Endothelial cell of umbilical vein (primary cell): Measurements from ENCODE around the gene SPINK9. TPM values are rescaled to one million over a fixed set of nuclear protein-coding genes. Genes with fewer than 3 reads are reported as not detected.
A peak's percentile ranks its signal among the peaks of the same experiment; 100 is the strongest.

Experiments
- BruUV-seq: library from RNA; stranded (reverse); fragments of 400-500 nt; replicated peaks from 2 replicates; lab custom pipeline; 2021; lab: Mats Ljungman, UMichigan
- CTCF ChIA-PET: fragments of 300-600, 350-600 bp; sonication (Branson Sonifier 250); formaldehyde crosslinking; loops from one replicate; lab custom pipeline; 2021; ENCODE audit warnings: antibody characterized with exemption, inconsistent platforms; lab: Charles Lee
- POLR2A ChIA-PET: fragments of 300-600, 350-600 bp; sonication (Branson Sonifier 250); formaldehyde crosslinking; loops from one replicate; lab custom pipeline; 2021; ENCODE audit warnings: antibody characterized with exemption, inconsistent platforms; lab: Charles Lee
- DNase-seq: peaks from one replicate; pipeline ENCODE4 v3.0.0-alpha.2; 2011; ENCODE audit warnings: low read depth, low spot score
- FAIRE-seq: peaks from 2 replicates; lab custom pipeline; 2011; peaks lifted over from hg19 to GRCh38; lab: Jason Lieb, UNC
- H2AFZ ChIP-seq: 2 replicates; pipeline ENCODE4 v1.6.0; 2012; ENCODE audit warnings: low read depth, low read length, control low read depth, inconsistent platforms
- H3K27ac ChIP-seq: 2 replicates; pipeline ENCODE4 v1.5.1; 2011; ENCODE audit warnings: low read depth, mild to moderate bottlenecking, control low read depth, low read length, moderate library complexity; ENCODE audit not compliant: insufficient read depth
- H3K27me3 ChIP-seq, 2 experiments: 2 replicates each; pipeline versions ENCODE4 v1.6.0 to v1.6.1; 2011; ENCODE audit warnings: low read length in 2 of 2, mixed read lengths in 1 of 2; ENCODE audit not compliant: control insufficient read depth in 2 of 2, insufficient read depth in 2 of 2
- H3K36me3 ChIP-seq, 2 experiments: 2 replicates in 1 of 2; 3 replicates in 1 of 2; pipeline ENCODE4 v1.5.1; 2011; ENCODE audit warnings: low read length in 2 of 2, mild to moderate bottlenecking in 1 of 2, moderate library complexity in 1 of 2; ENCODE audit not compliant: control insufficient read depth in 2 of 2, insufficient read depth in 2 of 2; ENCODE audit errors: extremely low read depth in 1 of 2
- H3K4me1 ChIP-seq: 3 replicates; pipeline ENCODE4 v1.5.1; 2011; ENCODE audit warnings: mild to moderate bottlenecking, low read length; ENCODE audit not compliant: control insufficient read depth, insufficient read depth; ENCODE audit errors: extremely low read depth
- H3K4me2 ChIP-seq: 2 replicates; pipeline ENCODE4 v1.6.1; 2011; ENCODE audit warnings: low read length, control low read depth, mixed read lengths; ENCODE audit not compliant: insufficient read depth
- H3K4me3 ChIP-seq, 3 experiments: fragments of 200-600 bp in 1 of 3; sonication (generic), shearing (Covaris generic) in 1 of 3; replicated peaks in 1 of 3; 2 replicates each; pipeline ENCODE4 v1.5.1; 2011 to 2016; ENCODE audit warnings: control low read depth in 3 of 3, low read length in 3 of 3, mild to moderate bottlenecking in 2 of 3, inconsistent platforms in 1 of 3, low read depth in 1 of 3, moderate library complexity in 1 of 3; ENCODE audit not compliant: insufficient read depth in 1 of 3
- H3K79me2 ChIP-seq: 2 replicates; pipeline ENCODE4 v1.6.0; 2012; ENCODE audit warnings: low read length, inconsistent platforms; ENCODE audit not compliant: control insufficient read depth, insufficient read depth
- H3K9ac ChIP-seq: replicated peaks from 2 replicates; pipeline ENCODE3; 2011; ENCODE audit warnings: low read length, control low read depth; ENCODE audit not compliant: insufficient read depth; ENCODE audit errors: extremely low read depth
- H3K9me1 ChIP-seq: replicated peaks from 3 replicates; pipeline ENCODE4 v1.6.0; 2011; ENCODE audit warnings: mild to moderate bottlenecking, low read length; ENCODE audit not compliant: control insufficient read depth, insufficient read depth; ENCODE audit errors: extremely low read depth
- H3K9me3 ChIP-seq: replicated peaks from 2 replicates; pipeline ENCODE4 v1.5.1; 2012; ENCODE audit warnings: low read length, inconsistent platforms; ENCODE audit not compliant: control insufficient read depth, insufficient read depth
- H4K20me1 ChIP-seq: replicated peaks from 2 replicates; pipeline ENCODE3; 2011; ENCODE audit warnings: mild to moderate bottlenecking, low read length; ENCODE audit not compliant: control insufficient read depth, insufficient read depth; ENCODE audit errors: extremely low read depth
- EZH2 ChIP-seq: IDR thresholded peaks from 2 replicates; pipeline ENCODE4 v1.6.1; 2012; ENCODE audit warnings: borderline replicate concordance, low read depth, mild to moderate bottlenecking, moderate library complexity, low read length, inconsistent platforms; ENCODE audit not compliant: severe bottlenecking
- FOS ChIP-seq: IDR thresholded peaks from 2 replicates; pipeline ENCODE4 v1.6.1; 2011; ENCODE audit warnings: mild to moderate bottlenecking, low read length, moderate library complexity, borderline replicate concordance; ENCODE audit not compliant: insufficient read depth
- GATA2 ChIP-seq: IDR thresholded peaks from 2 replicates; pipeline ENCODE4 v1.7.0; 2011; ENCODE audit warnings: low read depth, mild to moderate bottlenecking, moderate library complexity, mixed read lengths, low read length; ENCODE audit not compliant: insufficient read length, insufficient read depth
- JUN ChIP-seq: IDR thresholded peaks from 2 replicates; pipeline ENCODE4 v1.6.1; 2011; ENCODE audit warnings: borderline replicate concordance, low read depth; ENCODE audit not compliant: insufficient read length, insufficient read depth
- MYC ChIP-seq: IDR thresholded peaks from one replicate; pipeline ENCODE4 v1.6.1; 2011; ENCODE audit warnings: mild to moderate bottlenecking, low read depth, low read length
- POLR2A ChIP-seq: IDR thresholded peaks from 2 replicates; pipeline ENCODE4 v1.6.1; 2012; ENCODE audit warnings: low read depth, mild to moderate bottlenecking, control low read depth, low read length
- dilution Hi-C: fragments of 300-500 bp; cut with MboI; formaldehyde crosslinking; loops from one replicate; pipeline ENCODE4 v1.15.0; 2019; ENCODE audit warnings: low sequenced_read_pairs; ENCODE audit not compliant: extremely low pct_ligation_motif_present
- intact Hi-C: fragments of 100-400 bp; cut with micrococcal nuclease; formaldehyde crosslinking; loops from one replicate; pipeline ENCODE4 v1.10.0; 2022
- polyA plus RNA-seq, 4 experiments: library from polyadenylated mRNA; depleted of rRNA in 3 of 4; stranded (reverse) in 3 of 4; unstranded in 1 of 4; fragments of >200 nt; gene quantifications; 2 replicates each; pipeline versions ENCODE4 v1.2.1 to v1.2.3, GENCODE V29; 2011 to 2012; ENCODE audit warnings: missing spikeins in 1 of 4
- total RNA-seq: library from RNA; stranded (reverse); gene quantifications from 2 replicates; pipeline ENCODE4 v1.2.3, GENCODE V29; 2021
- TF ChIP-seq, protein P1 (sequence below), 2 donors: IDR thresholded peaks; 1 replicate in 1 of 2; 2 replicates in 1 of 2; pipeline ENCODE4 v1.5.1; 2011; ENCODE audit warnings: low read length in 2 of 2, mild to moderate bottlenecking in 2 of 2, moderate library complexity in 2 of 2, control low read depth in 1 of 2, inconsistent platforms in 1 of 2, low read depth in 1 of 2; ENCODE audit not compliant: insufficient read depth in 1 of 2; ENCODE audit errors: extremely low read depth in 1 of 2
- TF ChIP-seq, protein P2 (sequence below): IDR thresholded peaks from 2 replicates; pipeline ENCODE4 v1.6.1; 2011; ENCODE audit not compliant: insufficient read depth, insufficient read length

SPINK9 gene
- total and polyA plus RNA-seq, 2 donors (not counting 3 experiments of a cell fraction or from before 2014, with no cell fraction given), result not detected

DNA sequence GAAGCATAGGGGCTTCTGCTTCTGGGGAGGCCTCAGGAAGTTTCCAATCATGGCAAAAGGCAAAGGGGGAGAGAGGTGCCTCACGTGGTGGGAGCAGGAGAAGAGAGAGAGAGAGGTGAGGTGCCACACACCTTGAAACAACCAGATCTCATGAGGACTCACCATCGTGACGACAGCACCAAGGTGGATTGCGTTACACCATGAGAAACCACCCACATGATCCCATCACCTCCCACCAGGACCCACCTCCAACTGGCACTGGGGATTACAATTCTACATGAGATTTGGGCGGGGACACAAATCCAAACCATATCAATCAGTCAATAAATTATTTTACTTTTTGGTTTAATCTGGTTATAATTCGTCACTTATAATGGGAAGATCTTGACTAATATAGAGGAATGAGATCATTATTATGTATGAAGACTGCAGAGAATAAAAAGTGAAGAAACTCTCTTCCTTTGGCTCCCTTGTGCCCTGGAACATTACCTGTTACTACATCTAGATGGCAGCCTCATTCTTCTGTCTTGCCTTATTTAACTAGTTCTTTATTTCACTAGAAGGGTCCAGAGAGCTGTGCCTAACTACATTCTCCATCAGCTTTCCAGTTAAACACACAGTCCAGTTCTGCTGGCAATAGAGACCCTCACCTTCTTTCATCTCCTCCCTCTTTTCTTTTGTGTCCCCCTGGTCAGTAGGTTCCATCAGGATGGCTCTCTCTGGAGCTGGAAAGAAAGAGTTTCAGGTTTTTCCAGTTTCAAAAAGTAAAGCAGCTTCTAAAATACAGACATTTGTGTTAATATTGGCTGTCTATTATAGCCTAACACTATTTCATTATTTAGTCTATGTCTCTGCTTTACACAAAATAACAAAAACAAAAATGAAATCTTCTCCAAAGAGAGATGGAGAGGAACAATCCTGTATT lies 44.8 kb upstream of the SPINK9 start:
- no TSS peak for BruUV-seq
- FAIRE-seq (no peak), DNase-seq (peak; percentile 36)
- Histone ChIP-seq H3K4me3 (no peak overlapping the region), H3K4me2 (no peak overlapping the region), H3K9ac (no peak overlapping the region), H3K9me3 (no peaks in the 10 kb centered on the region), H3K27ac (no peak overlapping the region), H4K20me1 (no peaks in the 10 kb centered on the region), H3K27me3 (no peaks in the 10 kb centered on the region), H3K9me1 (peaks cover 3% of the 10 kb centered on the region), H2AFZ (no peak overlapping the region), H3K36me3 (no peaks in the 10 kb centered on the region), H3K79me2 (no peaks in the 10 kb centered on the region), H3K4me1 (no peaks in the 10 kb centered on the region)
- dilution Hi-C loops (no loop called here), intact Hi-C loops (loop anchor here (1.0 to 10.0 kb wide), 6 partner anchors 84 to 441 kb away; no protein-coding TSS in a partner anchor)
- no peak for TF ChIP-seq FOS
- TF ChIP-seq, protein P1, sequence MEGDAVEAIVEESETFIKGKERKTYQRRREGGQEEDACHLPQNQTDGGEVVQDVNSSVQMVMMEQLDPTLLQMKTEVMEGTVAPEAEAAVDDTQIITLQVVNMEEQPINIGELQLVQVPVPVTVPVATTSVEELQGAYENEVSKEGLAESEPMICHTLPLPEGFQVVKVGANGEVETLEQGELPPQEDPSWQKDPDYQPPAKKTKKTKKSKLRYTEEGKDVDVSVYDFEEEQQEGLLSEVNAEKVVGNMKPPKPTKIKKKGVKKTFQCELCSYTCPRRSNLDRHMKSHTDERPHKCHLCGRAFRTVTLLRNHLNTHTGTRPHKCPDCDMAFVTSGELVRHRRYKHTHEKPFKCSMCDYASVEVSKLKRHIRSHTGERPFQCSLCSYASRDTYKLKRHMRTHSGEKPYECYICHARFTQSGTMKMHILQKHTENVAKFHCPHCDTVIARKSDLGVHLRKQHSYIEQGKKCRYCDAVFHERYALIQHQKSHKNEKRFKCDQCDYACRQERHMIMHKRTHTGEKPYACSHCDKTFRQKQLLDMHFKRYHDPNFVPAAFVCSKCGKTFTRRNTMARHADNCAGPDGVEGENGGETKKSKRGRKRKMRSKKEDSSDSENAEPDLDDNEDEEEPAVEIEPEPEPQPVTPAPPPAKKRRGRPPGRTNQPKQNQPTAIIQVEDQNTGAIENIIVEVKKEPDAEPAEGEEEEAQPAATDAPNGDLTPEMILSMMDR (IDR thresholded peaks at IDR 0.05; ENCODE audit: extremely low read depth in 1 of 2, insufficient read depth in 1 of 2, low read depth in 1 of 2, low read length in 2 of 2), result peak; percentile 24 to 42
- ChIA-PET POLR2A (no interaction called here), CTCF (interaction anchor here (0.6 to 3.1 kb wide), 36 partner anchors 9 to 441 kb away, joined by 3 to 66 read pairs (median 4); partner anchors contain the start of gene SPINK9)

DNA sequence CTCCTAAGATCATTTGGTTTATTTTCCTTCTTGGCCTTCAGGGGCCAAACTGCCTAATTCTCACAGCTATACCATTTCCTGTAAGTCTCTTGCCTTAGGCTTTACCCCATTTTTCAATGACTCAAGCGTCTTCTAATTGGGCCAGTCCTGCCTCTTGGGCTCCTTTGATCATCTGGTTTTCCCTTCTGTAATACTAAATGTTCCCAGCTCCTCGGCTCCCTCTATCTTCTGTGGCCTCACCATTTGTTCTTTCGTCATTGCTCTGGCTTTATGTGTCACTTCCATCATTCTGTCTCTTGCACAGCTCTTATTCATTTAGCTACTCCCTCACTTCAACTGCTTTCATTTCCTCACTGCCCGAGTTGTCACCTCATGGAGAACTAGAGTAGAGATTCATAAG lies 37.6 kb upstream of the SPINK9 start:
- H3K9me3 ChIP-seq, result no peaks in the 10 kb centered on the region
- no peak overlapping the region for H3K4me3 ChIP-seq
- FAIRE-seq, result no peak
- no peak overlapping the region for H2AFZ ChIP-seq
- no peak for DNase-seq
- BruUV-seq, result no TSS peak
- TF ChIP-seq GATA2 (no peak), MYC (no peak), EZH2 (no peak), POLR2A (no peak), JUN (no peak)
- TF ChIP-seq, protein P2, sequence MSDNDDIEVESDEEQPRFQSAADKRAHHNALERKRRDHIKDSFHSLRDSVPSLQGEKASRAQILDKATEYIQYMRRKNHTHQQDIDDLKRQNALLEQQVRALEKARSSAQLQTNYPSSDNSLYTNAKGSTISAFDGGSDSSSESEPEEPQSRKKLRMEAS, result no peak
- H3K9ac ChIP-seq, result no peak overlapping the region
- POLR2A ChIA-PET, result no interaction called here
- H3K36me3 ChIP-seq, result no peaks in the 10 kb centered on the region
- intact Hi-C loops (loop anchor here (10.0 kb wide), 2 partner anchors 147 to 387 kb away; no protein-coding TSS in a partner anchor), dilution Hi-C loops (no loop called here)
- no peaks in the 10 kb centered on the region for H4K20me1 ChIP-seq
- no peaks in the 10 kb centered on the region for H3K27me3 ChIP-seq
- H3K9me1 ChIP-seq, result peaks cover 3% of the 10 kb centered on the region
- CTCF ChIA-PET, result interaction anchor here (1.1 to 1.2 kb wide), 2 partner anchors 77 to 433 kb away, joined by 4 to 7 read pairs; no protein-coding TSS in a partner anchor
- H3K79me2 ChIP-seq, result no peaks in the 10 kb centered on the region
- no peak overlapping the region for H3K4me2 ChIP-seq
- no peaks in the 10 kb centered on the region for H3K4me1 ChIP-seq
- no peak overlapping the region for H3K27ac ChIP-seq
